K562 (cell line): ENCODE measurements around the gene FOS. TPM values are rescaled to one million over a fixed set of nuclear protein-coding genes. Genes with fewer than 3 reads are reported as not detected.

Source experiments
- ATF1 ChIP-seq, 2 experiments: fragments of 450-650 bp in 1 of 2; IDR thresholded peaks; 2 replicates each; pipeline ENCODE4 v1.6.1; 2016; ENCODE audit warnings: missing compliant biosample characterization in 1 of 2, missing genetic modification characterization in 1 of 2
- BRF1 ChIP-seq: IDR thresholded peaks from 3 replicates; pipeline ENCODE4 v1.6.1; 2011; ENCODE audit warnings: borderline replicate concordance, mild to moderate bottlenecking; ENCODE audit not compliant: insufficient read length; ENCODE audit errors: extremely low read depth
- CGGBP1 ChIP-seq: fragments of 250-450 bp; sonication (Bioruptor Pico); IDR thresholded peaks from 2 replicates; pipeline ENCODE4 v1.9.0; 2021; ENCODE audit warnings: mild to moderate bottlenecking
- CHD2 ChIP-seq: IDR thresholded peaks from 2 replicates; pipeline ENCODE4 v1.6.1; 2011; ENCODE audit warnings: low read depth, low read length
- CHD4 ChIP-seq: fragments of 200-600 bp; sonication (generic); IDR thresholded peaks from 3 replicates; pipeline ENCODE4 v1.6.1; 2012; ENCODE audit warnings: low read depth, mild to moderate bottlenecking, mixed read lengths, low read length, inconsistent platforms; ENCODE audit not compliant: insufficient read depth, insufficient replicate concordance, poor library complexity, severe bottlenecking
- ETS1 ChIP-seq: conservative IDR thresholded peaks from 2 replicates; pipeline ENCODE4 v1.6.1; 2011; ENCODE audit warnings: low read depth, mild to moderate bottlenecking, low read length; ENCODE audit not compliant: control insufficient read depth
- KLF16 ChIP-seq: IDR thresholded peaks from 2 replicates; pipeline ENCODE4 v1.6.1; 2016; ENCODE audit warnings: antibody characterized with exemption
- LARP7 ChIP-seq: fragments of 450-650 bp; IDR thresholded peaks from 2 replicates; pipeline ENCODE4 v1.6.1; 2016
- LCOR ChIP-seq: sonication (generic); formaldehyde crosslinking; IDR thresholded peaks from 2 replicates; pipeline ENCODE4 v1.8.0; 2022; ENCODE audit warnings: mild to moderate bottlenecking, missing genetic modification reagents
- MNT ChIP-seq, 2 experiments: fragments of 450-650 bp; conservative IDR thresholded peaks; 2 replicates each; pipeline ENCODE4 v1.6.1; 2017; ENCODE audit warnings: mild to moderate bottlenecking in 2 of 2, moderate library complexity in 2 of 2
- RBFOX2 ChIP-seq: fragments of 200-400 bp; formaldehyde crosslinking; IDR thresholded peaks from 2 replicates; pipeline ENCODE4 v1.6.1; 2017; ENCODE audit warnings: low read depth, mild to moderate bottlenecking, low read length, moderate library complexity
- RBM34 ChIP-seq: fragments of 200-400 bp; formaldehyde crosslinking; IDR thresholded peaks from 2 replicates; pipeline ENCODE4 v1.6.1; 2018; ENCODE audit warnings: low read length, borderline replicate concordance; ENCODE audit not compliant: insufficient read depth
- U2AF2 ChIP-seq: fragments of 200-400 bp; formaldehyde crosslinking; optimal IDR thresholded peaks from 2 replicates; pipeline ENCODE3; 2017; ENCODE audit warnings: low read depth, mild to moderate bottlenecking, low read length
- ZNF318 ChIP-seq, 2 experiments: fragments of 450-650 bp; IDR thresholded peaks; 2 replicates each; pipeline ENCODE4 v1.6.1; 2016; ENCODE audit warnings: mild to moderate bottlenecking in 2 of 2, borderline replicate concordance in 1 of 2, low read depth in 1 of 2, moderate library complexity in 1 of 2
- polyA plus RNA-seq, 8 experiments: library from polyadenylated mRNA; depleted of rRNA in 4 of 8; stranded (reverse) in 5 of 8; unstranded in 3 of 8; fragments of >200 nt; fragmentation: Nextera tagmentation in 2 of 8; fragmentation: Illumina TruSeq in 1 of 8; extraction: Ambion mirVana in 2 of 8; extraction: Trizol in 1 of 8; gene quantifications; 2 replicates each; pipeline versions ENCODE4 v1.2.1 to v1.2.3, GENCODE V29; 2011 to 2014; ENCODE audit warnings: inconsistent platforms in 1 of 8, missing spikeins in 1 of 8
- total RNA-seq, 7 experiments: library from RNA; depleted of rRNA in 6 of 7; stranded (reverse); fragments of >200 nt in 6 of 7; fragmentation: Illumina TruSeq in 2 of 7; extraction: Trizol in 2 of 7; gene quantifications; 2 replicates each; pipeline versions ENCODE4 v1.2.1 to v1.2.3, GENCODE V29; 2011 to 2021; ENCODE audit warnings: low replicate concordance in 1 of 7

FOS gene
- total and polyA plus RNA-seq, 9 of the 15 experiments (the other 6 are each of a cell fraction or from before 2014, with no cell fraction given) = 0.54 to 13.8 (median 8.9) TPM

GRCh38 chr14:75258803-75259509 is 19.7 kb upstream of the FOS start (continued):
- TF ChIP-seq MNT (conservative IDR thresholded peaks at IDR 0.05) = peak; percentile 81 to 87
- no peak for TF ChIP-seq ETS1
- no peak for TF ChIP-seq U2AF2
- no peak for TF ChIP-seq ZNF318 (IDR thresholded peaks at IDR 0.05; ENCODE audit: borderline replicate concordance in 1 of 2, low read depth in 1 of 2)
- no peak for TF ChIP-seq CHD4
- TF ChIP-seq KLF16 = no peak
- no peak for TF ChIP-seq RBM34
- no peak for TF ChIP-seq LARP7
- no peak for TF ChIP-seq CGGBP1 (CRISPR knock-in tag)
- TF ChIP-seq CHD2 = no peak
- no peak for TF ChIP-seq BRF1
- TF ChIP-seq RBFOX2 = peak; percentile 78
- TF ChIP-seq LCOR = no peak
- no peak for TF ChIP-seq ATF1 (CRISPR knock-in tag; IDR thresholded peaks at IDR 0.05)
- peak; percentile 96 for TF ChIP-seq ATF1 (tag; IDR thresholded peaks at IDR 0.05)
